ENCODE results near the gene WDR7.
A peak's percentile ranks its signal among the peaks of the same experiment; 100 is the strongest.

Gene WDR7

GRCh38 chr18:56638232-56639103 lies 12.7 kb upstream of the WDR7 start, which contains the start of gene TXNL1:
TXNL1 (minus strand) TSS chr18:56638592; CDS start chr18:56638440, 152 bp downstream.
- peaks cover 3% of the 10 kb centered on the region for H3K4me1 ChIP-seq (ENCODE audit: control insufficient read depth, insufficient read depth, low read depth, low read length)
- peak within 1 kb of the TSS; percentile 100 for H3K9ac ChIP-seq (ENCODE audit: low read length)
- H3K4me2 ChIP-seq (ENCODE audit: low read length, poor library complexity, severe bottlenecking) = peak within 1 kb of the TSS; percentile 82
- H3K23ac ChIP-seq (ENCODE audit: low read length in 2 of 2) = peak within 1 kb of the TSS in 1 of 2 experiments; percentile 89
- H4K8ac ChIP-seq (ENCODE audit: low read length) = peak within 1 kb of the TSS; percentile 52
- peak within 1 kb of the TSS; percentile 87 to 97 for H3K4me3 ChIP-seq (ENCODE audit: insufficient read depth in 1 of 2, low read depth in 1 of 2, low read length in 2 of 2)
- peak; percentile 98 for DNase-seq
- H2BK120ac ChIP-seq (ENCODE audit: low read depth, low read length) = peak within 1 kb of the TSS; percentile 71
- H4K91ac ChIP-seq (ENCODE audit: low read length) = peak within 1 kb of the TSS; percentile 78
- H2BK15ac ChIP-seq (ENCODE audit: low read depth, poor library complexity, severe bottlenecking) = no peak within 1 kb of the TSS
- peaks cover 0 to 17% of the 10 kb centered on the region in 2 experiments for H3K36me3 ChIP-seq (ENCODE audit: control insufficient read depth in 1 of 2, insufficient read depth in 2 of 2, low read depth in 1 of 2, low read length in 2 of 2)
- H2BK12ac ChIP-seq (ENCODE audit: low read length in 2 of 2) = peak within 1 kb of the TSS; percentile 52 to 77
- peak within 1 kb of the TSS; percentile 85 to 97 for H3K18ac ChIP-seq (ENCODE audit: low read depth in 1 of 2, low read length in 2 of 2)
- H2BK5ac ChIP-seq (ENCODE audit: low read depth, low read length, poor library complexity, severe bottlenecking) = peak within 1 kb of the TSS; percentile 40
- H2AFZ ChIP-seq (ENCODE audit: low read depth, low read length) = peak within 1 kb of the TSS; percentile 77
- peak within 1 kb of the TSS; percentile 94 for H3K27ac ChIP-seq (ENCODE audit: low read length, poor library complexity, severe bottlenecking)
- H3K14ac ChIP-seq (ENCODE audit: low read length in 2 of 2) = peak within 1 kb of the TSS; percentile 26 to 94
- H2AK5ac ChIP-seq (ENCODE audit: low read length, severe bottlenecking) = peak within 1 kb of the TSS; percentile 49
- WGBS = 4% methylated on average over 48 of the region's 64 CpGs
- no peaks in the 10 kb centered on the region for H3K79me1 ChIP-seq (replicated peaks; ENCODE audit: low read length, poor library complexity, severe bottlenecking)
- H3K27me3 ChIP-seq (ENCODE audit: control insufficient read depth in 1 of 2, insufficient read depth in 1 of 2, low read length in 2 of 2) = no peaks in the 10 kb centered on the region
- H3K9me3 ChIP-seq (ENCODE audit: control insufficient read depth, low read length) = no peaks in the 10 kb centered on the region
- peak within 1 kb of the TSS; percentile 53 to 98 for H3K4ac ChIP-seq (ENCODE audit: low read depth in 1 of 2, low read length in 2 of 2)

GRCh38 chr18:56639104-56639381 lies 12.1 kb upstream of the WDR7 start:
- Histone ChIP-seq H2BK12ac (ENCODE audit: low read length in 2 of 2) (no peak overlapping the region), H3K4me2 (ENCODE audit: low read length, poor library complexity, severe bottlenecking) (peak overlapping the region; percentile 65), H3K79me1 (replicated peaks; ENCODE audit: low read length, poor library complexity, severe bottlenecking) (no peaks in the 10 kb centered on the region), H3K27ac (ENCODE audit: low read length, poor library complexity, severe bottlenecking) (peak overlapping the region; percentile 76), H3K27me3 (ENCODE audit: control insufficient read depth in 1 of 2, insufficient read depth in 1 of 2, low read length in 2 of 2) (no peaks in the 10 kb centered on the region), H3K4ac (ENCODE audit: low read depth in 1 of 2, low read length in 2 of 2) (no peak overlapping the region), H3K18ac (ENCODE audit: low read depth in 1 of 2, low read length in 2 of 2) (peak overlapping the region in 1 of 2 experiments; percentile 48), H2AK5ac (ENCODE audit: low read length, severe bottlenecking) (no peak overlapping the region), H3K14ac (ENCODE audit: low read length in 2 of 2) (no peak overlapping the region), H4K8ac (ENCODE audit: low read length) (peak overlapping the region; percentile 45), H2AFZ (ENCODE audit: low read depth, low read length) (no peak overlapping the region), H2BK120ac (ENCODE audit: low read depth, low read length) (no peak overlapping the region), H3K9me3 (ENCODE audit: control insufficient read depth, low read length) (no peaks in the 10 kb centered on the region), H2BK5ac (ENCODE audit: low read depth, low read length, poor library complexity, severe bottlenecking) (no peak overlapping the region), H3K4me1 (ENCODE audit: control insufficient read depth, insufficient read depth, low read depth, low read length) (peaks cover 3% of the 10 kb centered on the region), H3K4me3 (ENCODE audit: insufficient read depth in 1 of 2, low read depth in 1 of 2, low read length in 2 of 2) (peak overlapping the region in 1 of 2 experiments; percentile 81), H3K36me3 (ENCODE audit: control insufficient read depth in 1 of 2, insufficient read depth in 2 of 2, low read depth in 1 of 2, low read length in 2 of 2) (peaks cover 0 to 17% of the 10 kb centered on the region in 2 experiments), H3K9ac (ENCODE audit: low read length) (peak overlapping the region; percentile 100), H4K91ac (ENCODE audit: low read length) (no peak overlapping the region), H3K23ac (ENCODE audit: low read length in 2 of 2) (no peak overlapping the region), H2BK15ac (ENCODE audit: low read depth, poor library complexity, severe bottlenecking) (no peak overlapping the region)
- WGBS = 81% methylated on average over 6 of the region's 6 CpGs
- no peak for DNase-seq

- no peaks in the 10 kb centered on the region for H3K9me3 ChIP-seq (ENCODE audit: control insufficient read depth, low read length)
- H3K18ac ChIP-seq (ENCODE audit: low read depth in 1 of 2, low read length in 2 of 2) = no peak overlapping the region
- no peak overlapping the region for H3K23ac ChIP-seq (ENCODE audit: low read length in 2 of 2)
- no peak overlapping the region for H4K8ac ChIP-seq (ENCODE audit: low read length)
- peaks cover 0 to 12% of the 10 kb centered on the region in 2 experiments for H3K36me3 ChIP-seq (ENCODE audit: control insufficient read depth in 1 of 2, insufficient read depth in 2 of 2, low read depth in 1 of 2, low read length in 2 of 2)
- H3K27ac ChIP-seq (ENCODE audit: low read length, poor library complexity, severe bottlenecking) = no peak overlapping the region
- peaks cover 3% of the 10 kb centered on the region for H3K4me1 ChIP-seq (ENCODE audit: control insufficient read depth, insufficient read depth, low read depth, low read length)
- H2BK12ac ChIP-seq (ENCODE audit: low read length in 2 of 2) = no peak overlapping the region
- no peak overlapping the region for H3K14ac ChIP-seq (ENCODE audit: low read length in 2 of 2)
- no peak overlapping the region for H2AK5ac ChIP-seq (ENCODE audit: low read length, severe bottlenecking)
- no peaks in the 10 kb centered on the region for H3K27me3 ChIP-seq (ENCODE audit: control insufficient read depth in 1 of 2, insufficient read depth in 1 of 2, low read length in 2 of 2)
- H3K4me3 ChIP-seq (ENCODE audit: insufficient read depth in 1 of 2, low read depth in 1 of 2, low read length in 2 of 2) = no peak overlapping the region
- H2BK5ac ChIP-seq (ENCODE audit: low read depth, low read length, poor library complexity, severe bottlenecking) = no peak overlapping the region
- no peak overlapping the region for H2AFZ ChIP-seq (ENCODE audit: low read depth, low read length)
- no peak overlapping the region for H4K91ac ChIP-seq (ENCODE audit: low read length)
- no peak overlapping the region for H2BK15ac ChIP-seq (ENCODE audit: low read depth, poor library complexity, severe bottlenecking)
- 95% methylated on average over 9 of the region's 9 CpGs for WGBS
- no peak overlapping the region for H3K4me2 ChIP-seq (ENCODE audit: low read length, poor library complexity, severe bottlenecking)
- peak overlapping the region; percentile 100 for H3K9ac ChIP-seq (ENCODE audit: low read length)
- no peak for DNase-seq
- H2BK120ac ChIP-seq (ENCODE audit: low read depth, low read length) = no peak overlapping the region
- H3K4ac ChIP-seq (ENCODE audit: low read depth in 1 of 2, low read length in 2 of 2) = no peak overlapping the region
- H3K79me1 ChIP-seq (replicated peaks; ENCODE audit: low read length, poor library complexity, severe bottlenecking) = no peaks in the 10 kb centered on the region
Observed at GRCh38 chr18:56639571-56639970, 11.6 kb upstream of the WDR7 start.

- Histone ChIP-seq H2AK5ac (ENCODE audit: low read length, severe bottlenecking) (no peak overlapping the region), H3K79me1 (replicated peaks; ENCODE audit: low read length, poor library complexity, severe bottlenecking) (no peaks in the 10 kb centered on the region), H3K23ac (ENCODE audit: low read length in 2 of 2) (no peak overlapping the region), H3K4me2 (ENCODE audit: low read length, poor library complexity, severe bottlenecking) (no peak overlapping the region), H3K9me3 (ENCODE audit: control insufficient read depth, low read length) (no peaks in the 10 kb centered on the region), H2BK12ac (ENCODE audit: low read length in 2 of 2) (no peak overlapping the region), H4K8ac (ENCODE audit: low read length) (peak overlapping the region; percentile 12), H3K36me3 (ENCODE audit: control insufficient read depth in 1 of 2, insufficient read depth in 2 of 2, low read depth in 1 of 2, low read length in 2 of 2) (no peaks in the 10 kb centered on the region), H2BK5ac (ENCODE audit: low read depth, low read length, poor library complexity, severe bottlenecking) (no peak overlapping the region), H3K27me3 (ENCODE audit: control insufficient read depth in 1 of 2, insufficient read depth in 1 of 2, low read length in 2 of 2) (no peaks in the 10 kb centered on the region), H3K18ac (ENCODE audit: low read depth in 1 of 2, low read length in 2 of 2) (no peak overlapping the region), H3K4me1 (ENCODE audit: control insufficient read depth, insufficient read depth, low read depth, low read length) (no peaks in the 10 kb centered on the region), H2BK120ac (ENCODE audit: low read depth, low read length) (no peak overlapping the region), H3K4me3 (ENCODE audit: insufficient read depth in 1 of 2, low read depth in 1 of 2, low read length in 2 of 2) (no peak overlapping the region), H3K27ac (ENCODE audit: low read length, poor library complexity, severe bottlenecking) (no peak overlapping the region), H3K4ac (ENCODE audit: low read depth in 1 of 2, low read length in 2 of 2) (no peak overlapping the region), H3K9ac (ENCODE audit: low read length) (no peak overlapping the region), H2AFZ (ENCODE audit: low read depth, low read length) (no peak overlapping the region), H3K14ac (ENCODE audit: low read length in 2 of 2) (no peak overlapping the region), H4K91ac (ENCODE audit: low read length) (no peak overlapping the region), H2BK15ac (ENCODE audit: low read depth, poor library complexity, severe bottlenecking) (no peak overlapping the region)
- peak; percentile 55 for DNase-seq
- WGBS = 75% methylated on average over 7 of the region's 8 CpGs
Observed at GRCh38 chr18:56641714-56642337, 9.3 kb upstream of the WDR7 start.

Data from mesenchymal stem cell (in vitro differentiated cells and primary cell).